Peyer's patch (tissue), 4 donors: ENCODE results near the gene TASOR.

Experiments
- POLR2A ChIP-seq, 2 donors: fragments of 450-650 bp; IDR thresholded peaks; one replicate each; pipeline ENCODE4 v1.5.1; 2017; ENCODE audit warnings: antibody characterized with exemption in 2 of 2, mild to moderate bottlenecking in 2 of 2, moderate library complexity in 2 of 2
- TF ChIP-seq, protein P1 (sequence below), 6 experiments: fragments of 450-650 bp in 4 of 6; fragments of 200-600 bp in 2 of 6; sonication (generic) in 1 of 6; IDR thresholded peaks; one replicate each; pipeline ENCODE4 v1.5.1; 2017 to 2019; ENCODE audit warnings: antibody characterized with exemption in 6 of 6, mild to moderate bottlenecking in 3 of 6, moderate library complexity in 1 of 6

DNA sequence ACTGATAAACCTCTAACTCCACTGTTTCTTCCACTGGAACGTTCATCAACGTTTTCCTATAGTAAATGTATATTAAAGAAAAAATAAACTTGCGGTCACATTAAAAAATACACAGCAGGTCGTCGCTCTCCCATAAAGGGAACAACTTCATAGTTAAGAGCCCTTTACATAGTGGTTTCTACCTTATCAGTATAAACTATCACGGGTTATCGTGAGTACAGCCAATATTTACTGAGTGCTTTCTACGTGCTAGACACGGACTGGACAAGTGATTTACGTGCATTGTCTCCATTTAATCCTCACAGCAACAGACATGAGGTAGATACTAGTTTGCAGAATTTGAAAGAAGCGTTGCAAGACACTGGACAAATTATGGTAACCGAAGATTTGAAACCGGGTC lies 964 bp upstream of the TASOR start:
- no peak for TF ChIP-seq POLR2A (IDR thresholded peaks at IDR 0.05)
- TF ChIP-seq, protein P1, sequence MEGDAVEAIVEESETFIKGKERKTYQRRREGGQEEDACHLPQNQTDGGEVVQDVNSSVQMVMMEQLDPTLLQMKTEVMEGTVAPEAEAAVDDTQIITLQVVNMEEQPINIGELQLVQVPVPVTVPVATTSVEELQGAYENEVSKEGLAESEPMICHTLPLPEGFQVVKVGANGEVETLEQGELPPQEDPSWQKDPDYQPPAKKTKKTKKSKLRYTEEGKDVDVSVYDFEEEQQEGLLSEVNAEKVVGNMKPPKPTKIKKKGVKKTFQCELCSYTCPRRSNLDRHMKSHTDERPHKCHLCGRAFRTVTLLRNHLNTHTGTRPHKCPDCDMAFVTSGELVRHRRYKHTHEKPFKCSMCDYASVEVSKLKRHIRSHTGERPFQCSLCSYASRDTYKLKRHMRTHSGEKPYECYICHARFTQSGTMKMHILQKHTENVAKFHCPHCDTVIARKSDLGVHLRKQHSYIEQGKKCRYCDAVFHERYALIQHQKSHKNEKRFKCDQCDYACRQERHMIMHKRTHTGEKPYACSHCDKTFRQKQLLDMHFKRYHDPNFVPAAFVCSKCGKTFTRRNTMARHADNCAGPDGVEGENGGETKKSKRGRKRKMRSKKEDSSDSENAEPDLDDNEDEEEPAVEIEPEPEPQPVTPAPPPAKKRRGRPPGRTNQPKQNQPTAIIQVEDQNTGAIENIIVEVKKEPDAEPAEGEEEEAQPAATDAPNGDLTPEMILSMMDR (IDR thresholded peaks at IDR 0.05), result no peak
